DMS114 treated with DMSO at 0.1 percent for 48 hours (cell line): ENCODE data around the gene MARS1.

Source experiments
- DNase-seq: peaks from one replicate; lab custom pipeline; 2025; ENCODE audit not compliant: unreplicated experiment; lab: John Stamatoyannopoulos, UW

The MARS1 gene

GRCh38 chr12:57456737-57457490 is 31.0 kb upstream of the MARS1 start:
- DNase-seq = no peak

GRCh38 chr12:57458665-57459054 is 29.2 kb upstream of the MARS1 start:
- DNase-seq = no peak

GRCh38 chr12:57459055-57459749 is 28.7 kb upstream of the MARS1 start:
- peak; percentile 96 for DNase-seq

- DNase-seq = peak; percentile 73
Observed at GRCh38 chr12:57459750-57460467, 28.0 kb upstream of the MARS1 start, which contains the start of gene GLI1. GLI1 (plus strand) TSS chr12:57459785; CDS start chr12:57463692, 3,907 bp downstream.

- DNase-seq = no peak
Observed at GRCh38 chr12:57460468-57460784, 27.4 kb upstream of the MARS1 start.

- DNase-seq = no peak
Observed at GRCh38 chr12:57460841-57461275, 27.0 kb upstream of the MARS1 start.

GRCh38 chr12:57461276-57461916 is 26.5 kb upstream of the MARS1 start:
- DNase-seq = peak; percentile 82

GRCh38 chr12:57461917-57462250 is 26.0 kb upstream of the MARS1 start:
- DNase-seq = no peak

GRCh38 chr12:57462251-57462911 is 25.5 kb upstream of the MARS1 start:
- DNase-seq = peak; percentile 80

- DNase-seq = no peak
Observed at GRCh38 chr12:57462912-57463253, 25.0 kb upstream of the MARS1 start.

GRCh38 chr12:57464569-57464968 is 23.3 kb upstream of the MARS1 start:
- DNase-seq = no peak

- no peak for DNase-seq
Observed at GRCh38 chr12:57465030-57465746, 22.7 kb upstream of the MARS1 start.

- DNase-seq = no peak
Observed at GRCh38 chr12:57465747-57466505, 21.9 kb upstream of the MARS1 start.

- no peak for DNase-seq
Observed at GRCh38 chr12:57467212-57467874, 20.5 kb upstream of the MARS1 start.

- DNase-seq = no peak
Observed at GRCh38 chr12:57467915-57468314, 20.0 kb upstream of the MARS1 start.

GRCh38 chr12:57469296-57470164 is 18.3 kb upstream of the MARS1 start:
- DNase-seq = no peak

GRCh38 chr12:57470286-57470969 is 17.4 kb upstream of the MARS1 start:
- no peak for DNase-seq
